HepG2 (cell line): Measurements from ENCODE around the gene MS4A18. TPM values are rescaled to one million over a fixed set of nuclear protein-coding genes. Genes with fewer than 3 reads are reported as not detected.

Experiments used
- ATAC-seq: fragments of 200-7000 bp; cut with Tn5 transposase; 3 replicates; pipeline ENCODE4 v1.9.1; 2020; ENCODE audit warnings: mild to moderate bottlenecking, moderate library complexity
- BruUV-seq: library from RNA; stranded (reverse); fragments of 400-500 nt; replicated peaks from 2 replicates; lab custom pipeline; 2021; lab: Mats Ljungman, UMichigan
- CTCF ChIA-PET: fragments of 300-600 bp; formaldehyde crosslinking; extraction: SDS; loops from one replicate; lab custom pipeline; 2021; ENCODE audit warnings: low total read pairs, inconsistent platforms, low intra/inter-chr PET ratio; lab: Yijun Ruan, JAX
- POLR2A ChIA-PET: fragments of 350-600 bp; sonication (Branson Sonifier 250); formaldehyde crosslinking; loops from one replicate; lab custom pipeline; 2020; ENCODE audit warnings: antibody characterized with exemption, inconsistent platforms; lab: Yijun Ruan, JAX
- DNase-seq: peaks from one replicate; pipeline ENCODE4 v3.0.0-alpha.2; 2015; ENCODE audit warnings: low spot score
- FAIRE-seq: peaks from 3 replicates; lab custom pipeline; 2011; peaks lifted over from hg19 to GRCh38; lab: Jason Lieb, UNC
- H2AFZ ChIP-seq: one replicate; pipeline ENCODE4 v1.6.1; 2011; ENCODE audit warnings: low read length, inconsistent platforms
- H3K27ac ChIP-seq: fragments of 300-600 bp; 3 replicates; pipeline ENCODE4 v1.8.0; 2011; ENCODE audit warnings: mixed run types, mild to moderate bottlenecking, mixed read lengths, low read length, inconsistent platforms; ENCODE audit not compliant: insufficient read depth; ENCODE audit errors: extremely low read length
- H3K27me3 ChIP-seq, 2 experiments: fragments of 200-600 bp in 1 of 2; 2 replicates in 1 of 2; 3 replicates in 1 of 2; pipeline versions ENCODE4 v1.6.0 to v1.8.0; 2011; ENCODE audit warnings: low read length in 2 of 2, mild to moderate bottlenecking in 2 of 2, moderate library complexity in 2 of 2, inconsistent platforms in 1 of 2; ENCODE audit not compliant: insufficient read depth in 2 of 2, control insufficient read depth in 1 of 2
- H3K36me3 ChIP-seq, 2 experiments: fragments of 200-600 bp in 1 of 2; replicated peaks in 1 of 2; 2 replicates in 1 of 2; 3 replicates in 1 of 2; pipeline versions ENCODE4 v1.5.1 to v1.8.0; 2011; ENCODE audit warnings: low read length in 2 of 2, inconsistent platforms in 1 of 2; ENCODE audit not compliant: insufficient read depth in 2 of 2, control insufficient read depth in 1 of 2
- H3K4me1 ChIP-seq: 2 replicates; pipeline ENCODE4 v1.5.1; 2012; ENCODE audit warnings: low read length, inconsistent platforms; ENCODE audit not compliant: insufficient read depth
- H3K4me2 ChIP-seq: 2 replicates; pipeline ENCODE4 v1.6.0; 2011; ENCODE audit warnings: low read depth, low read length, inconsistent platforms
- H3K4me3 ChIP-seq, 3 experiments: fragments of 200-600 bp in 1 of 3; sonication (generic), shearing (Covaris generic) in 1 of 3; replicated peaks in 1 of 3; 2 replicates each; pipeline ENCODE4 v1.5.1; 2011 to 2016; ENCODE audit warnings: low read length in 3 of 3, inconsistent platforms in 2 of 3, low read depth in 2 of 3, mild to moderate bottlenecking in 2 of 3, control low read depth in 1 of 3, mixed read lengths in 1 of 3; ENCODE audit not compliant: insufficient read depth in 1 of 3
- H3K79me2 ChIP-seq: one replicate; pipeline ENCODE4 v1.6.1; 2011; ENCODE audit warnings: low read length, inconsistent platforms; ENCODE audit not compliant: insufficient read depth
- H3K9ac ChIP-seq: 2 replicates; pipeline ENCODE4 v1.6.0; 2011; ENCODE audit warnings: mild to moderate bottlenecking, low read depth, low read length, inconsistent platforms; ENCODE audit not compliant: insufficient read depth
- H3K9me3 ChIP-seq: 2 replicates; pipeline ENCODE4 v1.5.1; 2012; ENCODE audit warnings: mild to moderate bottlenecking, low read length
- H4K20me1 ChIP-seq: 2 replicates; pipeline ENCODE4 v1.6.0; 2011; ENCODE audit warnings: inconsistent platforms, mild to moderate bottlenecking, low read length, moderate library complexity; ENCODE audit not compliant: insufficient read depth
- ASH2L ChIP-seq: fragments of 300-600, 200-600 bp; sonication (generic); IDR thresholded peaks from 2 replicates; pipeline ENCODE4 v1.7.0; 2017; ENCODE audit warnings: low read depth, mild to moderate bottlenecking, moderate library complexity, mixed read lengths, low read length; ENCODE audit not compliant: insufficient read length
- FOSL2 ChIP-seq: sonication (generic); formaldehyde crosslinking; IDR thresholded peaks from 2 replicates; pipeline ENCODE4 v1.4.0; 2020; ENCODE audit warnings: missing genetic modification reagents
- KAT8 ChIP-seq: IDR thresholded peaks from 2 replicates; pipeline ENCODE4 v1.6.1; 2016; ENCODE audit warnings: missing genetic modification reagents, missing compliant biosample characterization
- KMT2A ChIP-seq: sonication (generic); formaldehyde crosslinking; IDR thresholded peaks from 2 replicates; pipeline ENCODE4 v1.4.0; 2020; ENCODE audit warnings: missing genetic modification reagents
- RAD21 ChIP-seq: fragments of 450-650 bp; formaldehyde crosslinking; IDR thresholded peaks from 2 replicates; pipeline ENCODE4 v1.5.0; 2020; ENCODE audit warnings: mild to moderate bottlenecking
- SALL1 ChIP-seq: sonication (generic); formaldehyde crosslinking; IDR thresholded peaks from 2 replicates; pipeline ENCODE4 v1.8.0; 2022; ENCODE audit warnings: mild to moderate bottlenecking, missing genetic modification reagents
- SAP130 ChIP-seq: IDR thresholded peaks from 2 replicates; pipeline ENCODE4 v1.6.1; 2016; ENCODE audit warnings: low read depth
- SMC3 ChIP-seq: IDR thresholded peaks from 2 replicates; pipeline ENCODE4 v1.6.1; 2011; ENCODE audit warnings: low read length, improper control_type of control experiment
- STAG1 ChIP-seq: sonication (generic); formaldehyde crosslinking; IDR thresholded peaks from 2 replicates; pipeline ENCODE4 v1.4.0; 2020; ENCODE audit warnings: missing genetic modification reagents
- TAF15 ChIP-seq: fragments of 200-400 bp; formaldehyde crosslinking; IDR thresholded peaks from one replicate; pipeline ENCODE4 v1.6.1; 2018; ENCODE audit warnings: mild to moderate bottlenecking, low read depth, low read length; ENCODE audit not compliant: poor library complexity, severe bottlenecking
- TEAD3 ChIP-seq: optimal IDR thresholded peaks from 2 replicates; pipeline ENCODE3; 2016; ENCODE audit warnings: borderline replicate concordance
- XRCC5 ChIP-seq: fragments of 200-400 bp; formaldehyde crosslinking; optimal IDR thresholded peaks from 2 replicates; pipeline ENCODE3; 2017; ENCODE audit warnings: mild to moderate bottlenecking, low read length
- ZNF354B ChIP-seq: sonication (generic); formaldehyde crosslinking; IDR thresholded peaks from 2 replicates; pipeline ENCODE4 v1.8.0; 2022; ENCODE audit warnings: mild to moderate bottlenecking, missing genetic modification reagents
- ZNF788 ChIP-seq: sonication (generic); formaldehyde crosslinking; IDR thresholded peaks from 2 replicates; pipeline ENCODE4 v1.5.0; 2020; ENCODE audit warnings: mild to moderate bottlenecking, missing genetic modification reagents, borderline replicate concordance
- WGBS: methylation state at CpG from one replicate; pipeline ENCODE4 v1.1.6; 2017; ENCODE audit warnings: low lambda C conversion rate; 5-methylcytosine and 5-hydroxymethylcytosine counted together
- in situ Hi-C: cut with HindIII; loops from 2 replicates; pipeline ENCODE4 v1.10.0; 2017; ENCODE audit warnings: low pct_unique_long_range_greater_than_20kb; ENCODE audit not compliant: extremely low pct_ligation_motif_present
- intact Hi-C: fragments of 100-400 bp; cut with micrococcal nuclease; formaldehyde crosslinking; loops from one replicate; pipeline ENCODE4 v1.10.0; 2022; ENCODE audit not compliant: unreplicated experiment
- polyA plus RNA-seq, 8 experiments: library from polyadenylated mRNA; depleted of rRNA in 3 of 8; stranded (reverse) in 7 of 8; unstranded in 1 of 8; fragments of >200 nt; fragmentation: Illumina TruSeq in 4 of 8; extraction: Trizol in 4 of 8; gene quantifications; 2 replicates each; pipeline versions ENCODE4 v1.2.1 to v1.2.3, GENCODE V29; 2011 to 2016; ENCODE audit warnings: low read depth in 4 of 8, missing spikeins in 1 of 8, mixed read lengths in 1 of 8; ENCODE audit not compliant: insufficient read depth in 1 of 8
- total RNA-seq, 5 experiments: library from RNA; depleted of rRNA; stranded (reverse); fragments of >200 nt; fragmentation: Illumina TruSeq; extraction: Trizol; gene quantifications; 2 replicates each; pipeline ENCODE4 v1.2.3, GENCODE V29; 2016; ENCODE audit warnings: low read depth in 1 of 5
- TF ChIP-seq, protein P1 (sequence below): sonication (generic); formaldehyde crosslinking; IDR thresholded peaks from 2 replicates; pipeline ENCODE4 v1.5.1; 2020; ENCODE audit warnings: mild to moderate bottlenecking, missing genetic modification reagents, moderate library complexity
- TF ChIP-seq, protein P2 (sequence below): sonication (generic); formaldehyde crosslinking; IDR thresholded peaks from 2 replicates; pipeline ENCODE4; 2020; ENCODE audit warnings: missing genetic modification reagents, mild to moderate bottlenecking, borderline replicate concordance
- TF ChIP-seq, protein P3 (sequence below): sonication (generic); formaldehyde crosslinking; IDR thresholded peaks from 2 replicates; pipeline ENCODE4 v1.4.0; 2020; ENCODE audit warnings: mild to moderate bottlenecking, missing genetic modification reagents

The MS4A18 gene
- total and polyA plus RNA-seq, 2 of the 13 experiments (the other 11 are each of a cell fraction or from before 2014, with no cell fraction given): not detected

DNA sequence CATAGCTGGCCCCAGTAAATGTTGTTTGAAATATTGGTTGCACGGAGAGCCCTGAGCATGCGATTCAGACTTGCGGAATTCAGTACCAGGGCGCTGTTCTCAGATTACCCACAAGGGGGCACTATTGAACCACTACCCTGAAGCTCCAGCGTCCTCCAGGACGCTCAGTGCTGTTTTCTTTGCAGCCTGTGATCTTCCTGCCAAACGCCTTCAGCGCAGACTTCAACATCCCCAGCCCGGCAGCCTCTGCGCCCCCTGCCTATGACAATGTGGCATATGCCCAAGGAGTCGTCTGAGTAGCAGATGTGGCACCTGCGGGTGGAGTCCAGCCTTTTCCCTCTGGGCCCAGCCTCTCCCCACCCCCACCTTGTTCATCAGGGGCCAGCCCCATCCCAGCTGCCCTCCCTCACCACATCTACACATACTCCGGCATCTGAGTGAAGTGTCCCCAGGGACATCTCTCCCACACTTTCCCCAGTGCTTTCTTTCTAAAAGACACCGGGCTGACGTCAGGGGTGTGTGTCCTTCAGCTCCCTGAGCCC lies 51.0 kb downstream of the MS4A18 start:
- FAIRE-seq (peak; percentile 91), ATAC-seq (peak; percentile 88), DNase-seq (peak; percentile 80)
- POLR2A ChIA-PET: no interaction called here
- H3K4me3 ChIP-seq: no peak overlapping the region
- no peak overlapping the region for H2AFZ ChIP-seq
- no peaks in the 10 kb centered on the region for H3K36me3 ChIP-seq
- CTCF ChIA-PET: interaction anchor here (1.2 to 1.4 kb wide), 2 partner anchors 112 to 124 kb away, joined by 3 to 7 read pairs; no protein-coding TSS in a partner anchor
- H3K9ac ChIP-seq: no peak overlapping the region
- no peaks in the 10 kb centered on the region for H3K79me2 ChIP-seq
- intact Hi-C loops (loop anchor here (5.0 kb wide), 1 partner anchor 112 kb away; no protein-coding TSS in a partner anchor), in situ Hi-C loops (no loop called here)
- H3K27ac ChIP-seq: no peak overlapping the region
- no peaks in the 10 kb centered on the region for H3K4me1 ChIP-seq
- no peaks in the 10 kb centered on the region for H3K9me3 ChIP-seq
- H4K20me1 ChIP-seq: no peaks in the 10 kb centered on the region
- WGBS: 19% methylated on average over 7 of the region's 15 CpGs
- peaks cover 0 to 28% of the 10 kb centered on the region in 2 experiments; a peak in 1 of 5 replicates for H3K27me3 ChIP-seq
- H3K4me2 ChIP-seq: 0 out of 2 replicates have a peak overlapping the region, but pooled peaks have one; percentile 13
- BruUV-seq: no TSS peak
- TF ChIP-seq STAG1 (CRISPR knock-in tag): peak; percentile 81
- TF ChIP-seq, protein P1, sequence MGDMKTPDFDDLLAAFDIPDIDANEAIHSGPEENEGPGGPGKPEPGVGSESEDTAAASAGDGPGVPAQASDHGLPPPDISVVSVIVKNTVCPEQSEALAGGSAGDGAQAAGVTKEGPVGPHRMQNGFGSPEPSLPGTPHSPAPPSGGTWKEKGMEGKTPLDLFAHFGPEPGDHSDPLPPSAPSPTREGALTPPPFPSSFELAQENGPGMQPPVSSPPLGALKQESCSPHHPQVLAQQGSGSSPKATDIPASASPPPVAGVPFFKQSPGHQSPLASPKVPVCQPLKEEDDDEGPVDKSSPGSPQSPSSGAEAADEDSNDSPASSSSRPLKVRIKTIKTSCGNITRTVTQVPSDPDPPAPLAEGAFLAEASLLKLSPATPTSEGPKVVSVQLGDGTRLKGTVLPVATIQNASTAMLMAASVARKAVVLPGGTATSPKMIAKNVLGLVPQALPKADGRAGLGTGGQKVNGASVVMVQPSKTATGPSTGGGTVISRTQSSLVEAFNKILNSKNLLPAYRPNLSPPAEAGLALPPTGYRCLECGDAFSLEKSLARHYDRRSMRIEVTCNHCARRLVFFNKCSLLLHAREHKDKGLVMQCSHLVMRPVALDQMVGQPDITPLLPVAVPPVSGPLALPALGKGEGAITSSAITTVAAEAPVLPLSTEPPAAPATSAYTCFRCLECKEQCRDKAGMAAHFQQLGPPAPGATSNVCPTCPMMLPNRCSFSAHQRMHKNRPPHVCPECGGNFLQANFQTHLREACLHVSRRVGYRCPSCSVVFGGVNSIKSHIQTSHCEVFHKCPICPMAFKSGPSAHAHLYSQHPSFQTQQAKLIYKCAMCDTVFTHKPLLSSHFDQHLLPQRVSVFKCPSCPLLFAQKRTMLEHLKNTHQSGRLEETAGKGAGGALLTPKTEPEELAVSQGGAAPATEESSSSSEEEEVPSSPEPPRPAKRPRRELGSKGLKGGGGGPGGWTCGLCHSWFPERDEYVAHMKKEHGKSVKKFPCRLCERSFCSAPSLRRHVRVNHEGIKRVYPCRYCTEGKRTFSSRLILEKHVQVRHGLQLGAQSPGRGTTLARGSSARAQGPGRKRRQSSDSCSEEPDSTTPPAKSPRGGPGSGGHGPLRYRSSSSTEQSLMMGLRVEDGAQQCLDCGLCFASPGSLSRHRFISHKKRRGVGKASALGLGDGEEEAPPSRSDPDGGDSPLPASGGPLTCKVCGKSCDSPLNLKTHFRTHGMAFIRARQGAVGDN (CRISPR knock-in tag): peak; percentile 32
- TF ChIP-seq TAF15: no peak
- no peak for TF ChIP-seq ASH2L
- no peak for TF ChIP-seq ZNF354B (CRISPR knock-in tag)
- no peak for TF ChIP-seq KMT2A
- TF ChIP-seq XRCC5: peak; percentile 18
- TF ChIP-seq SMC3: peak; percentile 72
- TF ChIP-seq KAT8 (CRISPR knock-in tag): 0 out of 2 replicates have a peak, but pooled peaks have one; percentile 32
- 0 out of 2 replicates have a peak, but pooled peaks have one; percentile 25 for TF ChIP-seq SAP130 (CRISPR knock-in tag)
- TF ChIP-seq, protein P2, sequence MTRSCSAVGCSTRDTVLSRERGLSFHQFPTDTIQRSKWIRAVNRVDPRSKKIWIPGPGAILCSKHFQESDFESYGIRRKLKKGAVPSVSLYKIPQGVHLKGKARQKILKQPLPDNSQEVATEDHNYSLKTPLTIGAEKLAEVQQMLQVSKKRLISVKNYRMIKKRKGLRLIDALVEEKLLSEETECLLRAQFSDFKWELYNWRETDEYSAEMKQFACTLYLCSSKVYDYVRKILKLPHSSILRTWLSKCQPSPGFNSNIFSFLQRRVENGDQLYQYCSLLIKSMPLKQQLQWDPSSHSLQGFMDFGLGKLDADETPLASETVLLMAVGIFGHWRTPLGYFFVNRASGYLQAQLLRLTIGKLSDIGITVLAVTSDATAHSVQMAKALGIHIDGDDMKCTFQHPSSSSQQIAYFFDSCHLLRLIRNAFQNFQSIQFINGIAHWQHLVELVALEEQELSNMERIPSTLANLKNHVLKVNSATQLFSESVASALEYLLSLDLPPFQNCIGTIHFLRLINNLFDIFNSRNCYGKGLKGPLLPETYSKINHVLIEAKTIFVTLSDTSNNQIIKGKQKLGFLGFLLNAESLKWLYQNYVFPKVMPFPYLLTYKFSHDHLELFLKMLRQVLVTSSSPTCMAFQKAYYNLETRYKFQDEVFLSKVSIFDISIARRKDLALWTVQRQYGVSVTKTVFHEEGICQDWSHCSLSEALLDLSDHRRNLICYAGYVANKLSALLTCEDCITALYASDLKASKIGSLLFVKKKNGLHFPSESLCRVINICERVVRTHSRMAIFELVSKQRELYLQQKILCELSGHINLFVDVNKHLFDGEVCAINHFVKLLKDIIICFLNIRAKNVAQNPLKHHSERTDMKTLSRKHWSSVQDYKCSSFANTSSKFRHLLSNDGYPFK (CRISPR knock-in tag): peak; percentile 24; the same call in 1 of the 2 replicates
- peak; percentile 74 for TF ChIP-seq RAD21 (CRISPR knock-in tag)
- TF ChIP-seq, protein P3, sequence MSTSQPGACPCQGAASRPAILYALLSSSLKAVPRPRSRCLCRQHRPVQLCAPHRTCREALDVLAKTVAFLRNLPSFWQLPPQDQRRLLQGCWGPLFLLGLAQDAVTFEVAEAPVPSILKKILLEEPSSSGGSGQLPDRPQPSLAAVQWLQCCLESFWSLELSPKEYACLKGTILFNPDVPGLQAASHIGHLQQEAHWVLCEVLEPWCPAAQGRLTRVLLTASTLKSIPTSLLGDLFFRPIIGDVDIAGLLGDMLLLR (CRISPR knock-in tag): no peak
- TF ChIP-seq ZNF788 (CRISPR knock-in tag): peak; percentile 31; the same call in 1 of the 2 replicates
- TF ChIP-seq FOSL2 (CRISPR knock-in tag): 0 out of 2 replicates have a peak, but pooled peaks have one; percentile 15
- TF ChIP-seq SALL1 (CRISPR knock-in tag): peak; percentile 49; the same call in 1 of the 2 replicates
- peak; percentile 72 for TF ChIP-seq TEAD3 (CRISPR knock-in tag)
